ENCODE measurements around the gene CTTN. TPM values are rescaled to one million over a fixed set of nuclear protein-coding genes. Genes with fewer than 3 reads are reported as not detected.

The CTTN gene
- total RNA-seq, 1 donor from 2014 or later: 458 TPM

DNA sequence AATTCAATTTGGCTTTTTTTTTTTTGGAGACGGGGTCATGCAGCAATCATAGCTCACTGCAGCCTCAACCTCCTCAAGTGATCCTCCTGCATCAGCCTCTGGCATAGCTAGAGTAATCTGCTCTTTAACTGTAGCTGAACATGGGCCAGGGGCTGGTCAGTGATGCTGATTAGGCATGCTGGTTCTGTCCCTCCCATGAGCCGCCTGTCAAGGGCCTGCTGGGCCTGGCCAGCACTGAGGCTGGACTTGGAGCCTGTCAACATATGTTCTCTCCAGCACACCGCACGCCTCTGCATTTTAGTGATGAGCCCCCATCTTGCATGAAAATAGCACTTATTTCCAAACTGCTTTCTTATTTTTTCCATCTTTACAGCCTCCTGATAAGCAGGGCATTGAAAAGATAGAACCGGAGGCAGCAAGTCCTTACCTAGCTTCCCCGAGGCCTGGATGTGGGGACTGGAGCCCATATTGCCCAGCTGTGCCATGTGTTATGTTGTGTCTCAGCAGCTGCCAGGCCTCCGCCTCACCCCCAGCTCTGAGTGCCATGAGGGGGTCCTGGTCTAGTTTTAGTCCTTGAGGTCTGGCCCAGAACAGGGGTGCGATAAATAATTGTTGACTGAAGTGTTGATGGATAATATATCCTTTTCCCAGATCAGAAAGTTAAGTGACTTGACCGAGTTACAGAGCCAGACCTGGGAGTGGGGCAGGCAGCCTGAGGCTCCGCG lies 80.0 kb downstream of the CTTN start:
- TF ChIP-seq, protein P1, sequence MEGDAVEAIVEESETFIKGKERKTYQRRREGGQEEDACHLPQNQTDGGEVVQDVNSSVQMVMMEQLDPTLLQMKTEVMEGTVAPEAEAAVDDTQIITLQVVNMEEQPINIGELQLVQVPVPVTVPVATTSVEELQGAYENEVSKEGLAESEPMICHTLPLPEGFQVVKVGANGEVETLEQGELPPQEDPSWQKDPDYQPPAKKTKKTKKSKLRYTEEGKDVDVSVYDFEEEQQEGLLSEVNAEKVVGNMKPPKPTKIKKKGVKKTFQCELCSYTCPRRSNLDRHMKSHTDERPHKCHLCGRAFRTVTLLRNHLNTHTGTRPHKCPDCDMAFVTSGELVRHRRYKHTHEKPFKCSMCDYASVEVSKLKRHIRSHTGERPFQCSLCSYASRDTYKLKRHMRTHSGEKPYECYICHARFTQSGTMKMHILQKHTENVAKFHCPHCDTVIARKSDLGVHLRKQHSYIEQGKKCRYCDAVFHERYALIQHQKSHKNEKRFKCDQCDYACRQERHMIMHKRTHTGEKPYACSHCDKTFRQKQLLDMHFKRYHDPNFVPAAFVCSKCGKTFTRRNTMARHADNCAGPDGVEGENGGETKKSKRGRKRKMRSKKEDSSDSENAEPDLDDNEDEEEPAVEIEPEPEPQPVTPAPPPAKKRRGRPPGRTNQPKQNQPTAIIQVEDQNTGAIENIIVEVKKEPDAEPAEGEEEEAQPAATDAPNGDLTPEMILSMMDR (IDR thresholded peaks at IDR 0.05; ENCODE audit: unreplicated experiment): no peak
- Mint-ChIP-seq H3K9me3 (ENCODE audit: unreplicated experiment) (no peaks in the 10 kb centered on the region), H3K36me3 (ENCODE audit: low read depth, unreplicated experiment) (no peaks in the 10 kb centered on the region), H3K27ac (ENCODE audit: unreplicated experiment) (no peak overlapping the region), H3K4me3 (ENCODE audit: unreplicated experiment) (no peak overlapping the region), H3K4me1 (ENCODE audit: unreplicated experiment) (no peaks in the 10 kb centered on the region), H3K27me3 (ENCODE audit: unreplicated experiment) (peaks cover 2% of the 10 kb centered on the region)
- DNase-seq (ENCODE audit: low spot score): no peak

DNA sequence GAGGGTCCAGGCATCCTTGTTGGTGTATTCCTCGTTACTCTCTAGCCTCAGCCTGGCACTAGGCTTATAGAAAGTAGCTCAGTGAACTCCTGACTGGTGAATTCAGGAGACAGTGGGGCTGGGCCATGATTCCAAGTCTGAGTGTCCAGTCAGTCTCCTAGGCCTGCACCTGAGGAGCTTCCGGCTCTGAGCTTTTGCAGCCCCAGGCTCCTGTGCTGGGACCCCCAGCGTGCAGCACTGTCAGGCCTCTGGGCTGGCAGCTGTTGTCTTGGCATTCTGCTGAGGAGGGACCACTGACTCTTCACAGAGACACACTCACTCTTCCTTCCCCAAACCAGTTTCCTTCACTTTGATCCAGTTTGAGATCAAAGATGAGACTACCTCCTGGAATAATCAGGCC lies 82.4 kb downstream of the CTTN start:
- no peaks in the 10 kb centered on the region for H3K4me1 Mint-ChIP-seq (ENCODE audit: unreplicated experiment)
- H3K27me3 Mint-ChIP-seq (ENCODE audit: unreplicated experiment): peaks cover 2% of the 10 kb centered on the region
- H3K27ac Mint-ChIP-seq (ENCODE audit: unreplicated experiment): no peak overlapping the region
- no peak overlapping the region for H3K4me3 Mint-ChIP-seq (ENCODE audit: unreplicated experiment)
- no peak for DNase-seq (ENCODE audit: low spot score)
- H3K9me3 Mint-ChIP-seq (ENCODE audit: unreplicated experiment): no peaks in the 10 kb centered on the region
- TF ChIP-seq, protein P1 (IDR thresholded peaks at IDR 0.05; ENCODE audit: unreplicated experiment): no peak
- no peaks in the 10 kb centered on the region for H3K36me3 Mint-ChIP-seq (ENCODE audit: low read depth, unreplicated experiment)

DNA sequence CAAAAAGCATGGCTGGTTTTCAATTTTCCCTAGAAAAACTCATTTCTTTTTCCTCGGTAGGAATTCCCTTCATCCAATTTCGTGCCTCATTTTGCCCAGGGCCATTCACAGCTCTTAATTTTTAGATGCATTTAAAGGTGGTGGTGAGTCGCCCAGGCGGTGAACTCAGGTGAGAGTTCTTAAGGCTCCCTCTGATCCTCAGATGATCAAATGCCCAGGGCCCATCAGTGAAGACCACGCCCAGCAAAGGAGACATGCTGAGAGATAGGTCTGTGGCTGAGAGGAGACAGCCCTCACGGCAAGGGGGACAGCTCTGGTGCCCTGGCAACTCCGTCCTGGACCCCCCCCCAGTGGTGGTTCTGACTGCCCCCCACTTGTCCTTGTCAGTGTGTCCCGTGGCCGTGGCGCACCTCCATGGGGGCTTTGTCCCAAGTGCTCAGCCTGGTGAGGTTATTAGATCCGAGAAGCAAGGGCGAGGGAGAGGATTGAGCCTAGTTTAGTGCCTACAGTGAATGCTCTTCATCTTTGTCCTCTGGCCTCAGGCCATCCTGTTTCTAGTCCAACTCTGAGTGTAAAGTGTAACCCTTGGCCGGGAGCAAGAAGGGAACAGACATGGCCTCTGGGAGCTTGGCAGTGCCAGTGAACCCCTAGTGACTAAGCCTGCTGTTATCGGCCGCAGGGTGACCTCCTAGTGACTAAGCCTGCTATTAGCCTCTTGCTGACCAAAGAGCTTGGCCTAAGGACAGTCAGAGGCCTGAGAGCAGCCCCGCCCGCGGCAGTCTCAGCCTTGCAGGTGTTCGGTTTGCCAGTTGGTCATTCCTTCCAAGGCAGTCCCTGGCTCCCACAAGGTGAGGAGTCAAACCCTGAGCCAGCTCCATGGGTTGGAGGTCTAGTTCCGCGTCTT lies 83.5 kb downstream of the CTTN start:
- H3K4me3 Mint-ChIP-seq (ENCODE audit: unreplicated experiment): no peak overlapping the region
- DNase-seq (ENCODE audit: low spot score): no peak
- H3K27me3 Mint-ChIP-seq (ENCODE audit: unreplicated experiment): peaks cover under 1% of the 10 kb centered on the region
- TF ChIP-seq, protein P1 (IDR thresholded peaks at IDR 0.05; ENCODE audit: unreplicated experiment): no peak
- H3K4me1 Mint-ChIP-seq (ENCODE audit: unreplicated experiment): no peaks in the 10 kb centered on the region
- no peaks in the 10 kb centered on the region for H3K9me3 Mint-ChIP-seq (ENCODE audit: unreplicated experiment)
- no peaks in the 10 kb centered on the region for H3K36me3 Mint-ChIP-seq (ENCODE audit: low read depth, unreplicated experiment)
- no peak overlapping the region for H3K27ac Mint-ChIP-seq (ENCODE audit: unreplicated experiment)

DNA sequence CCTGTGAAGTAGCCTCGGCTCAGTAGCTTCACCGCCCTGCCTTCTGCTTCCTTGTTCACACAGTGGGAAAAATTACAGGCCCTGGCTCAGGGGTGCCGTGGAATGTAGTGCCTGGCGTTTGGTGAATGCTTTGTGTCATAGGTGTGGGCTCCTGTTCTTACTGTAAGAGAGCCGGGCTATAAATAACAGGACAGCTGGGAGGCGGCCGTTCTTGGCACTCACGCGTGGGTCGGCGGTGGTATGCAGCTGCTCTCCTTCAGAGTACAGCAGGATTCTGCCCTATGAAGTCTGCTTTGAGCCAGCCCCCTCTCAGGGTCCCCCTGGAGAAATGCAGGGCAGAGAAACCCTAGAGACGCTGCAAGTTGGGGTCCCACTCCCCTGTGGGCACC lies 84.2 kb downstream of the CTTN start:
- no peaks in the 10 kb centered on the region for H3K9me3 Mint-ChIP-seq (ENCODE audit: unreplicated experiment)
- H3K4me1 Mint-ChIP-seq (ENCODE audit: unreplicated experiment): no peaks in the 10 kb centered on the region
- no peaks in the 10 kb centered on the region for H3K36me3 Mint-ChIP-seq (ENCODE audit: low read depth, unreplicated experiment)
- TF ChIP-seq, protein P1 (IDR thresholded peaks at IDR 0.05; ENCODE audit: unreplicated experiment): no peak
- DNase-seq (ENCODE audit: low spot score): no peak
- no peaks in the 10 kb centered on the region for H3K27me3 Mint-ChIP-seq (ENCODE audit: unreplicated experiment)
- no peak overlapping the region for H3K4me3 Mint-ChIP-seq (ENCODE audit: unreplicated experiment)
- no peak overlapping the region for H3K27ac Mint-ChIP-seq (ENCODE audit: unreplicated experiment)

All from endothelial cell (in vitro differentiated cells).